Central memory CD8-positive, alpha-beta T cell (primary cell): ENCODE measurements around the gene IL5RA.

ENCODE experiments used
- ATAC-seq: fragments of 150-1000 bp; cut with Tn5 transposase; replicated peaks from 2 replicates; pipeline ENCODE4 v1.10.0; 2022; ENCODE audit warnings: mild to moderate bottlenecking, moderate FRiP score, moderate number of reproducible peaks; ENCODE audit not compliant: poor library complexity, severe bottlenecking; ENCODE audit errors: extremely low read depth
- DNase-seq, 2 donors: peaks; one replicate each; pipeline ENCODE4 v3.0.0; 2021; ENCODE audit warnings: low spot score in 2 of 2
- H3K27ac Mint-ChIP-seq: one replicate; pipeline ENCODE4 v1.8.0; 2022; ENCODE audit warnings: low read depth, mild to moderate bottlenecking, moderate library complexity, mixed read lengths
- H3K27me3 Mint-ChIP-seq: one replicate; pipeline ENCODE4 v1.8.0; 2022; ENCODE audit warnings: mixed read lengths
- H3K36me3 Mint-ChIP-seq: one replicate; pipeline ENCODE4 v1.8.0; 2022; ENCODE audit warnings: mild to moderate bottlenecking, moderate library complexity, mixed read lengths; ENCODE audit not compliant: insufficient read depth
- H3K4me1 Mint-ChIP-seq: one replicate; pipeline ENCODE4 v1.8.0; 2022; ENCODE audit warnings: mixed read lengths
- H3K4me3 Mint-ChIP-seq: one replicate; pipeline ENCODE4 v1.8.0; 2022; ENCODE audit warnings: mild to moderate bottlenecking, moderate library complexity, mixed read lengths
- H3K9me3 Mint-ChIP-seq: one replicate; pipeline ENCODE4 v1.8.0; 2022; ENCODE audit warnings: mixed read lengths

IL5RA gene

DNA sequence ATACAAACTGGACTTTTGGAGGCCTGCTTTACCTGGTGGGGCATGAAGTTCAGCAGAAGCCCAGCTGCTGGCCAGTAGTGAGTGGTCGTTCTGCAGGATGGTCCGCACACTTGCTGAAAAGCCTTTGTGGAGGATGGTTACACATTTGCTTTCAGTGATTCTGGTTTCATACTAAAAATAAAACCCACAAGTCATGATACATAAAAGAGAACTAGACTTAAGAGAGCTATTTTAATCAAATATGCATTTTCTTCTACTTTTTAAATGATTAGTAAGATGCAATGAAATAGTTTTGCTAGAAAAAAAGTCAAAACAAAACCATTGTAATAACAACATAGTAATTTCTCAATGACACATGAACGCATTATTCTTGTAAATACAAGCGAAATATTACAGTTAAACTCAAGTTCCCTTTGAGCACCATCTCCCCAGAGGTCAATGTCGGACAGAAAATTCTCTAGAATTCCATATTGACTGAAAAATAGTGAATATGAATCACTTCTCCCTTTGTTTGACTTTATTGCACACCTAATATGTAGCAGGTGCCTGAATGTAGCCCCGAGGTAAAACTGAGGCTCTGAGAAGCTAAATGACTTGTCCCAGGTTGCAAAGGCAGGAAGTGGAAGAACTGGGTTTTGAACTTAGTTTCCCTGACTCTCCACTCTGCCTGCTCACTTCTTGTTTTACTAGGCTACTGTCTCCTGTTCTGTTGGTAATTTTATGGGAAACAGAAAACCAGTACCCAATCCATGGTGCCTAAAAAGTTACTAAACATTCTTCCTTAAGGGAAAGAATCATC lies 8.3 kb downstream of the IL5RA start:
- Mint-ChIP-seq H3K4me3 (no peak overlapping the region), H3K4me1 (no peaks in the 10 kb centered on the region), H3K27ac (no peak overlapping the region), H3K9me3 (no peaks in the 10 kb centered on the region), H3K27me3 (peaks cover 6% of the 10 kb centered on the region), H3K36me3 (peaks cover 2% of the 10 kb centered on the region)
- DNase-seq (no peak), ATAC-seq (no peak)

DNA sequence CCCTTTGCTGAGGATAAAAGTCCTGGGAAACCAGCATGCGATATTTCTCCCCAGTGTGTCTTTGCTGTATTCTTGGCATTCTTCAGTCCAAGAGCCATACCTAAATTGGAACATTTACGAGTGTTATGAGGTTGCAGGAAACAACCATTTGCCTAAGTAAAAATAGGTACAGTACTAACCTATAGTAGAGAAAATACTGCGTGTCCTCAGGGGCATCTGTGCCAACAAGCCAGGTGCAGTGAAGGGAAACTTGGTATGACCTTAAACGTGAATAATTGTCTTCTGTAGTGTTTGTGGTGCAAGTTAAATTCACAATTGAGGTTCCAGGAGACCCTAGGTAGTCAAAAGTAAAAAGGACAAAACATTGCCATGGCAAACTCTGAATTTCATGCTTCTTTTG lies 12.2 kb downstream of the IL5RA start:
- Mint-ChIP-seq H3K27me3 (peaks cover 11% of the 10 kb centered on the region), H3K36me3 (peaks cover 2% of the 10 kb centered on the region), H3K4me3 (no peak overlapping the region), H3K9me3 (no peaks in the 10 kb centered on the region), H3K27ac (no peak overlapping the region), H3K4me1 (no peaks in the 10 kb centered on the region)
- DNase-seq, result no peak
- no peak for ATAC-seq

DNA sequence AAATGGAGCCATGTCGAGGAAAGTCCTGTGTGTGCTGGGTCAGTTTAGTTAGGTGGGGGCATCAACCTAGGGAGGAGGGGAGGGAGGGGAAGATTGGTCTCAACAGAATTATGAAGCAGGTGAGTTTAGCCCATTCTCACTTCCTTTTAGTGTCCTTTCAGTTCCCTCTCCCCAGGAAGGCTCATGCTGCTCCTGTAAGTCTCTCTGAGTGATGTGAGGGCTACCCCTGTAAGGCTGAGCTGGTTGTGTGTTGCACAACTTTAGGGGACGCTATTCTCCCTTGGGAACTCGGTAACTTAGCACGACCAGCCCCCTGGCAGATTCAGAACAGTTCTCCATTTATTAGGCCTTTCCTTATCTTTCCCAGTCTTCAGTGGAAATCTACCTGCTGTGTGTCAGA lies 21.2 kb downstream of the IL5RA start:
- H3K27me3 Mint-ChIP-seq, result no peaks in the 10 kb centered on the region
- H3K4me1 Mint-ChIP-seq, result no peaks in the 10 kb centered on the region
- no peak for ATAC-seq
- no peak overlapping the region for H3K27ac Mint-ChIP-seq
- H3K9me3 Mint-ChIP-seq, result no peaks in the 10 kb centered on the region
- no peak for DNase-seq
- no peak overlapping the region for H3K4me3 Mint-ChIP-seq
- H3K36me3 Mint-ChIP-seq, result no peaks in the 10 kb centered on the region

GRCh38 chr3:3087716-3088465 lies 22.3 kb downstream of the IL5RA start:
- ATAC-seq (no peak), DNase-seq (no peak)
- Mint-ChIP-seq H3K4me1 (no peaks in the 10 kb centered on the region), H3K27ac (no peak overlapping the region), H3K4me3 (no peak overlapping the region), H3K27me3 (no peaks in the 10 kb centered on the region), H3K36me3 (no peaks in the 10 kb centered on the region), H3K9me3 (no peaks in the 10 kb centered on the region)

GRCh38 chr3:3087279-3087678 lies 22.9 kb downstream of the IL5RA start:
- no peak overlapping the region for H3K27ac Mint-ChIP-seq
- ATAC-seq (no peak), DNase-seq (no peak)
- no peaks in the 10 kb centered on the region for H3K4me1 Mint-ChIP-seq
- H3K36me3 Mint-ChIP-seq, result no peaks in the 10 kb centered on the region
- no peaks in the 10 kb centered on the region for H3K9me3 Mint-ChIP-seq
- no peaks in the 10 kb centered on the region for H3K27me3 Mint-ChIP-seq
- no peak overlapping the region for H3K4me3 Mint-ChIP-seq

DNA sequence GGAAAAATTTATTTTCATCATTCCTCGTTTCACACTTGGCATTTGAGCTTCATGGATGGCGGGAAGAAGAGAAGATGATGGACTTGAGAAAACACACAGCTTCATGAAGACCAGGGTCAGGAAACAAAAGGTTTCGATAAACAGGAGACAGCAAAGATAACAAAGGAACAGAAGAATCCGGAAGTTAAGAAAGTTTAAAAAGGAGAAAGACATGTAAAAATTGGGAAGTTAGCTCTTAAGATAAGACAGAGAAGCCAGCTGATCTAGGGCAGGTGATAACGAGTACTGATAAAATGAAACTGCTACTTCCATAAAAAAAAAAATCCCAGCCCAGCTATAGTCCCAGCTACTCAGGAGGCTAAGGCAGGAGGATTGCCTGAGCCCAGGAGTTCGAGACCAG lies 23.9 kb downstream of the IL5RA start:
- ATAC-seq (no peak), DNase-seq (no peak)
- no peaks in the 10 kb centered on the region for H3K36me3 Mint-ChIP-seq
- no peak overlapping the region for H3K27ac Mint-ChIP-seq
- H3K4me1 Mint-ChIP-seq, result no peaks in the 10 kb centered on the region
- no peaks in the 10 kb centered on the region for H3K27me3 Mint-ChIP-seq
- no peaks in the 10 kb centered on the region for H3K9me3 Mint-ChIP-seq
- no peak overlapping the region for H3K4me3 Mint-ChIP-seq

DNA sequence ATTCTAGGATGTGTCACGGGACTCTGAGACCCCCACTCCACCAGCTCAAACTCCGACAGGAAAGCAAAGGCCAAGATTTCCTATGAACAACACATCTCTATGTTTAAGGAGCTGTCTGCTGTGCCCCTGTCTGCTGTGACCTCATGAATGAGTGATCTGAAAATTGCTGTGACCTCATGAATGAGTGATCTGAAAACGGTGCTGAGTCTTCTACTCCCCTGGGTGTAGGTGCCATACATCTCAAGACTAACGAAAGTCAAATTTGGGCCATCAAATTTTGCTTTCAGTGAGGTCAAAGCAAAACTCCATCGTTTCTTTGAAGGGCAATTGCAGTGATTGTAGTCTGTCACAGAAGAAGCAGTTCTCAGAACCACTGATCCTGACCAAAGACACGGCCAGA lies 24.4 kb downstream of the IL5RA start:
- H3K27me3 Mint-ChIP-seq, result no peaks in the 10 kb centered on the region
- ATAC-seq, result no peak

GRCh38 chr3:3084890-3085289 lies 25.3 kb downstream of the IL5RA start:
- Mint-ChIP-seq H3K27ac (no peak overlapping the region), H3K36me3 (no peaks in the 10 kb centered on the region), H3K9me3 (no peaks in the 10 kb centered on the region), H3K4me1 (no peaks in the 10 kb centered on the region), H3K27me3 (no peaks in the 10 kb centered on the region), H3K4me3 (no peak overlapping the region)
- ATAC-seq, result no peak
- no peak for DNase-seq

More for the DNA sequence above, 24.4 kb downstream of the IL5RA start:
- no peak overlapping the region for H3K27ac Mint-ChIP-seq
- no peaks in the 10 kb centered on the region for H3K36me3 Mint-ChIP-seq
- H3K4me1 Mint-ChIP-seq, result no peaks in the 10 kb centered on the region
- H3K9me3 Mint-ChIP-seq, result no peaks in the 10 kb centered on the region
- H3K4me3 Mint-ChIP-seq, result no peak overlapping the region
- DNase-seq, result no peak

- Mint-ChIP-seq H3K4me1 (no peaks in the 10 kb centered on the region), H3K27me3 (peaks cover 11% of the 10 kb centered on the region), H3K27ac (no peak overlapping the region), H3K9me3 (no peaks in the 10 kb centered on the region), H3K36me3 (no peaks in the 10 kb centered on the region), H3K4me3 (no peak overlapping the region)
- DNase-seq (no peak), ATAC-seq (no peak)
Observed at GRCh38 chr3:3082234-3082924, 27.8 kb downstream of the IL5RA start.

DNA sequence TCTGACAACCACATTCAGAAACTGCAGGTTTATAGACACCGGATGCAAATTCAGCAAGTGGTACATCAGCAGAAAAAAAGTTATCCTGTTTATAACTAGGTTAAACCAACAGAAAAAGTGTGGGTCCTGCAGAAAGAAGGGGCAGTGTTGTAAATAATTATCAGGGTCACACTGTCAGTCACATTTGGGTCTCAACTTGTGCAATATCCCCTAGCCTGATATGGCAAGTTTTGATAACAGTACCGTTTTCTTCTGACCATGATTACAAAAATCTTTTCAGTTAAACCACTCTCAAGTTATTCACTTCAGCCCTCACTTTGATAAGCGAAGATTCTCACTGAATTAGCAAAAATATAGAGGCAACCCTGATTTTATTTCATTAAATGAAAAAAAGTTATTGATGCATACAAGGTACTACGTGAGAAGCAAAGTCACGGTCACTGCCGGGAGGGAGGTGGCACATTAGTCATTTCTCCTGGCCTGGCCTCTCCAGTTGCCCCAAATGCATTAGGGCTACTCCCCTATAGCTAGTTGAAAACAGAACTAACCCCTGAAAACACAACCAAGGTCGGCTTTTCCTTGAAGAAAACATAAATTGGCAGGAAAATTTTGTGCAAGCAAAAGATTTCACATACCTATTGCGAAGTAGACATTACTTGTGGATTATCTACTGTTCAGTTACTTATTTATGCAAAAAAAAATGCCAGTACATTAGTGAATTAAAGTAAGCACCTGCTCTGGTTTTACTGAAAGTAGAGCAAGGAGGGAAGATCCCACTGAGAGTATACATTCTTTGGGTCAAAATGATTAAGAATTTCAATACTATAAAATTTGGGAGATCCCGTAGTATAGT lies 28.6 kb downstream of the IL5RA start:
- Mint-ChIP-seq H3K9me3 (no peaks in the 10 kb centered on the region), H3K27me3 (peaks cover 11% of the 10 kb centered on the region), H3K27ac (no peak overlapping the region), H3K4me3 (no peak overlapping the region), H3K36me3 (no peaks in the 10 kb centered on the region), H3K4me1 (no peaks in the 10 kb centered on the region)
- no peak for DNase-seq
- no peak for ATAC-seq

DNA sequence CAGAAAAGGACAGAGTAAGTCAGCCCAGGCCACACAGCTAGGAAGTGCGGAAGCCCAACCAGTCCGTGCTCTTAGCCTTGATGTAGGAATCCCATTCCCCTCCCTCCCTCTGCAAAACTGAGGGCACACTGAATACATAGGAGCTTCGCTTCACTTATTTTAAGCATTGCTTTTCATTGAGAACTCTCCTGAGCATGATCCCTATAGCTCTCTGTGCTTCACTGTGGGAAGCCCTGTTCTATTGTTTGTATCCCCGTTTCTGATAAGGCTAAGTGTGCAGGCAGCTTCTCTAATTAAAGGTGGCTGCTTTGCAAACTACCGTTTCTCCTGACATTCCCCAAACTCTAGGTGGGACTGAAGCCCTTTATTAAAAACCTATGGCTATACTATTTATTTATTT lies 29.9 kb downstream of the IL5RA start:
- Mint-ChIP-seq H3K27ac (no peak overlapping the region), H3K9me3 (no peaks in the 10 kb centered on the region), H3K36me3 (no peaks in the 10 kb centered on the region), H3K27me3 (peaks cover 11% of the 10 kb centered on the region), H3K4me1 (no peaks in the 10 kb centered on the region), H3K4me3 (no peak overlapping the region)
- ATAC-seq (no peak), DNase-seq (no peak)

DNA sequence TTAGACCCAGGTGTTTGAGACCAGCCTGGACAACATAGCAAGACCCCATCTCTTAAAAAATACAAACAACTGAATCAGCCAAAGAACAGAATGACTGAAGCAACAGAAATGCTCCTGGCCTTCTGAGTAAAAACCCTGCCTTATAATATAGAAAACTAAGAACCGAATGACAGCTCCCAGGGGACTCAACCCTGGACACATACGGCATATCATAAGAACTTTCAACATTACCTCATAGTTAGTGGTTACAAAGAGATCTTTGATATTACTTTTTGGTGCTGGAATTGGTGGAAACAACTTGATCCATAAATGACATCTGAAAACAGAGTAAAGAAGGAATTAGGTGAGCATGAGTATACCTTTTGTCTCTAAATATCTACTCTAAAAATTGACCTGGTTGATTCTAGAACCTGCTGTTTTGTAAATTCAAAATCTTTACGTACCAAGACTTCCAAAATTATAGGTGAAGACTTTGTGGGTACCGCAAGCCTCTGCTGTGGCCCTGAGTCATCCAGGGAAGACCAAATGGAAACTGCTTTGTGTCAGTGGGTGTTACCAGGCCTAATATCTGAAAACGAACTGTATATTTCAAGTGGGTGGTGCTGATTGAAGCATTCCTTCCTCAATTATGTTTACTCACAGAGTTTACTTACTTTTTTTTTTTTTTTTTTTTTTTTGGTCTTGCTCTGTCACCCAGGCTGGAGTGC lies 35.5 kb downstream of the IL5RA start:
- Mint-ChIP-seq H3K27ac (no peak overlapping the region), H3K27me3 (peaks cover 10% of the 10 kb centered on the region), H3K4me1 (no peaks in the 10 kb centered on the region), H3K36me3 (no peaks in the 10 kb centered on the region), H3K4me3 (no peak overlapping the region), H3K9me3 (no peaks in the 10 kb centered on the region)
- no peak for ATAC-seq
- no peak for DNase-seq
